HEK293 (cell line): ENCODE data around the gene SLIT1.
A peak's percentile ranks its signal among the peaks of the same experiment; 100 is the strongest.

ENCODE experiments used
- CTCF ChIA-PET: fragments of 350-600 bp; formaldehyde crosslinking; extraction: SDS; loops from one replicate; lab custom pipeline; 2021; ENCODE audit warnings: antibody characterized with exemption; lab: Yijun Ruan, JAX
- POLR2A ChIA-PET: fragments of 300-600 bp; formaldehyde crosslinking; extraction: SDS; loops from one replicate; lab custom pipeline; 2020; ENCODE audit warnings: antibody characterized with exemption, inconsistent platforms; lab: Yijun Ruan, JAX
- H3K27ac ChIP-seq: fragments of 200-500 bp; sonication (Bioruptor generic); 2 replicates; pipeline ENCODE4 v1.5.1; 2014; ENCODE audit warnings: low read depth, low read length, control low read depth, inconsistent platforms; ENCODE audit errors: extremely low read depth
- H3K36me3 ChIP-seq, 2 experiments: fragments of 200-500 bp in 1 of 2; sonication (Bioruptor generic) in 1 of 2; 1 replicate in 1 of 2; 2 replicates in 1 of 2; pipeline ENCODE4 v1.5.1; 2014 to 2017; ENCODE audit warnings: inconsistent platforms in 2 of 2, low read length in 2 of 2; ENCODE audit not compliant: control insufficient read depth in 2 of 2, insufficient read depth in 1 of 2
- H3K4me1 ChIP-seq: fragments of 200-500 bp; sonication (Bioruptor generic); 2 replicates; pipeline ENCODE4 v1.5.1; 2014; ENCODE audit warnings: mild to moderate bottlenecking, low read length, inconsistent platforms; ENCODE audit not compliant: control insufficient read depth, insufficient read depth
- H3K4me3 ChIP-seq: 2 replicates; pipeline ENCODE4 v1.5.1; 2011; ENCODE audit warnings: low read depth, mild to moderate bottlenecking, control low read depth, low read length, moderate library complexity
- H3K9me3 ChIP-seq: fragments of 200-500 bp; sonication (Bioruptor generic); 2 replicates; pipeline ENCODE4 v1.5.1; 2014; ENCODE audit warnings: low read depth, low read length, inconsistent platforms; ENCODE audit not compliant: control insufficient read depth, insufficient read depth
- IKZF3 ChIP-seq: fragments of 450-650 bp; IDR thresholded peaks from 2 replicates; pipeline ENCODE4 v1.5.0; 2018; ENCODE audit warnings: missing biosample characterization, mild to moderate bottlenecking, missing genetic modification characterization, moderate library complexity
- PRDM2 ChIP-seq: fragments of 450-650 bp; formaldehyde crosslinking; IDR thresholded peaks from 2 replicates; pipeline ENCODE4 v1.5.1; 2016; ENCODE audit warnings: missing biosample characterization, missing genetic modification characterization, borderline replicate concordance
- SETDB1 ChIP-seq: IDR thresholded peaks from one replicate; pipeline ENCODE4 v1.6.1; 2017; ENCODE audit warnings: mild to moderate bottlenecking, low read length, moderate library complexity, mixed read lengths; ENCODE audit not compliant: insufficient read length
- ZNF121 ChIP-seq: fragments of 450-650 bp; formaldehyde crosslinking; IDR thresholded peaks from 2 replicates; pipeline ENCODE4 v1.5.1; 2016; ENCODE audit warnings: missing biosample characterization, missing genetic modification characterization
- ZNF211 ChIP-seq: fragments of 450-650 bp; formaldehyde crosslinking; IDR thresholded peaks from 2 replicates; pipeline ENCODE4 v1.5.1; 2016; ENCODE audit warnings: low read depth, missing biosample characterization, missing genetic modification characterization
- ZNF596 ChIP-seq: fragments of 450-650 bp; IDR thresholded peaks from 2 replicates; pipeline ENCODE4 v1.5.0; 2018; ENCODE audit warnings: missing biosample characterization, mild to moderate bottlenecking, missing genetic modification characterization, moderate library complexity
- ZNF610 ChIP-seq: fragments of 450-650 bp; formaldehyde crosslinking; IDR thresholded peaks from 2 replicates; pipeline ENCODE4 v1.5.1; 2016; ENCODE audit warnings: missing biosample characterization, missing genetic modification characterization, borderline replicate concordance
- ZNF768 ChIP-seq: fragments of 450-650 bp; formaldehyde crosslinking; IDR thresholded peaks from 2 replicates; pipeline ENCODE4 v1.5.1; 2018; ENCODE audit warnings: missing biosample characterization, mild to moderate bottlenecking, missing genetic modification characterization
- ZNF791 ChIP-seq: fragments of 450-650 bp; formaldehyde crosslinking; IDR thresholded peaks from 2 replicates; pipeline ENCODE4 v1.5.1; 2016; ENCODE audit warnings: missing biosample characterization, missing genetic modification characterization
- TF ChIP-seq, protein P1 (sequence below): fragments of 450-650 bp; formaldehyde crosslinking; IDR thresholded peaks from 2 replicates; pipeline ENCODE4 v1.5.1; 2016; ENCODE audit warnings: missing biosample characterization, missing genetic modification characterization
- TF ChIP-seq, protein P2 (sequence below): fragments of 450-650 bp; formaldehyde crosslinking; IDR thresholded peaks from 2 replicates; pipeline ENCODE4 v1.5.1; 2016; ENCODE audit warnings: missing biosample characterization, missing genetic modification characterization
- TF ChIP-seq, protein P3 (sequence below): fragments of 450-650 bp; formaldehyde crosslinking; IDR thresholded peaks from 2 replicates; pipeline ENCODE4 v1.5.1; 2016; ENCODE audit warnings: missing biosample characterization, missing genetic modification characterization

SLIT1 gene

GRCh38 chr10:97183314-97183713 lies 2.4 kb downstream of the SLIT1 start:
- no peaks in the 10 kb centered on the region for H3K36me3 ChIP-seq
- CTCF ChIA-PET, result interaction anchor here (1.2 to 3.2 kb wide), 4 partner anchors 11 to 111 kb away, joined by 3 to 15 read pairs (median 8); no protein-coding TSS in a partner anchor
- H3K4me3 ChIP-seq, result no peak overlapping the region
- H3K27ac ChIP-seq, result no peak overlapping the region
- TF ChIP-seq ZNF768 (tag by site-specific recombination), result 0 out of 2 replicates have a peak, but pooled peaks have one; percentile 87
- TF ChIP-seq SETDB1, result no peak
- TF ChIP-seq ZNF610 (tag by site-specific recombination), result no peak
- TF ChIP-seq ZNF596 (tag by site-specific recombination), result no peak
- peaks cover 3% of the 10 kb centered on the region; the same call in 1 of the 2 replicates for H3K4me1 ChIP-seq
- no peaks in the 10 kb centered on the region for H3K9me3 ChIP-seq
- POLR2A ChIA-PET, result no interaction called here

DNA sequence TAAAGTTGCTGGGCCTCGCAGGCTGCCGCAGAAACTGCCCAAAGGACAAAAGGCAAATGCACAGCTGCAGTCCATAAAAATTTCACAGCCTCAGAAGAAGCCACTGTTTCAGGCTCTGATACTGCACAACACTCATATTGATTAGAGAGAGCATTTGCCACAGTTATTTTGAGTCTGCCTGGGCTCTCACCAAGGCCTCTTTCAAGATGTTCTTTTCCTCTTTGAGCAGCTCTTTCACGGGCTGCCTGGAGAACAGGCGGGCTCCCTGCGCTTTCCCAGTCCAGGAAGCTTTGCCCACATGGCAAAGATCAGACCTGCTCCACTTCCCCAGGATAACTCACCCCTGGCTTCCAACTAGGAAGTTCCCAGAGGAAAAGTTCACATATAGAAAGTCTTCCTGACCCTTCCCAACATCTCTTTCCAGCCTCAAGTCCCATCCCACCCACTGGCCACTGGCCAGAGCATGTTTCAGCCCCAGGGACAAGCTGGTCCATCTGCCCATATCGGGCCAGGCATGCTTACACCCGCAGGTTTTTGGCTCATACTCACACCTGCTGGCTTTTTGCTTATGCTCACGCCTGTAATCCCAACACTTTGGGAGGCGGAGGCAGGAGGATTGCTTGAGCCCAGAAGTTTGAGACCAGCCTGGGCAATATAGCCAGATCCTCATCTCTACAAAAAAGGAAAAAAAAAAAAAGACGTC lies 3.3 kb downstream of the SLIT1 start:
- CTCF ChIA-PET, result interaction anchor here (1.2 to 3.2 kb wide), 4 partner anchors 11 to 110 kb away, joined by 3 to 15 read pairs (median 8); no protein-coding TSS in a partner anchor
- H3K4me1 ChIP-seq, result peaks cover 3% of the 10 kb centered on the region; the same call in 1 of the 2 replicates
- no peak overlapping the region for H3K4me3 ChIP-seq
- no peaks in the 10 kb centered on the region for H3K9me3 ChIP-seq
- H3K36me3 ChIP-seq, result no peaks in the 10 kb centered on the region
- POLR2A ChIA-PET, result interaction anchor here (0.6 kb wide), 1 partner anchor 422 kb away, joined by 4 read pairs; no protein-coding TSS in a partner anchor
- TF ChIP-seq ZNF211 (tag by site-specific recombination) (no peak), ZNF121 (tag by site-specific recombination) (0 out of 2 replicates have a peak, but pooled peaks have one; percentile 31), IKZF3 (no peak)
- TF ChIP-seq, protein P1, sequence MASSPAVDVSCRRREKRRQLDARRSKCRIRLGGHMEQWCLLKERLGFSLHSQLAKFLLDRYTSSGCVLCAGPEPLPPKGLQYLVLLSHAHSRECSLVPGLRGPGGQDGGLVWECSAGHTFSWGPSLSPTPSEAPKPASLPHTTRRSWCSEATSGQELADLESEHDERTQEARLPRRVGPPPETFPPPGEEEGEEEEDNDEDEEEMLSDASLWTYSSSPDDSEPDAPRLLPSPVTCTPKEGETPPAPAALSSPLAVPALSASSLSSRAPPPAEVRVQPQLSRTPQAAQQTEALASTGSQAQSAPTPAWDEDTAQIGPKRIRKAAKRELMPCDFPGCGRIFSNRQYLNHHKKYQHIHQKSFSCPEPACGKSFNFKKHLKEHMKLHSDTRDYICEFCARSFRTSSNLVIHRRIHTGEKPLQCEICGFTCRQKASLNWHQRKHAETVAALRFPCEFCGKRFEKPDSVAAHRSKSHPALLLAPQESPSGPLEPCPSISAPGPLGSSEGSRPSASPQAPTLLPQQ (tag by site-specific recombination), result no peak
- H3K27ac ChIP-seq, result no peak overlapping the region

DNA sequence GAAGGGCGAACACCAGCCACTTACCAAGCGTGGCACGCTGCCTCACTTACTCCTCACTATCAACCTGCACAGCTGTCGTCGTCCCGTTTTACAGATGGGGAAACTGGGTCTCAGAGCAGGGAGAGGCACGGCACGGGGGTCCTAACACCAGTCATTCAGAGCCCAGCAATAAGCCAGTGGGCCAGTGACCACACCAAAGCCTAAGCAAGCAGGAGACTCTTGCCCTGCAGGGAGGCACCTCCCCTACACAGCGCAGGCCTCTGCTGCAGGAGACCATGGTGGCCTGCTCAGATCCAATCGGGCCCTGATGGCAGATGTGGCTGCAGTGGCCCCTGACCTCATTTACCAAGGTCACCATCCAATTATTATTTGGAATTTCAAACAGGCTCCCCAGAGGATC lies 4.8 kb downstream of the SLIT1 start:
- Histone ChIP-seq H3K9me3 (no peaks in the 10 kb centered on the region), H3K36me3 (no peaks in the 10 kb centered on the region), H3K4me1 (peaks cover 3% of the 10 kb centered on the region; the same call in 1 of the 2 replicates), H3K4me3 (no peak overlapping the region), H3K27ac (no peak overlapping the region)
- TF ChIP-seq, protein P2, sequence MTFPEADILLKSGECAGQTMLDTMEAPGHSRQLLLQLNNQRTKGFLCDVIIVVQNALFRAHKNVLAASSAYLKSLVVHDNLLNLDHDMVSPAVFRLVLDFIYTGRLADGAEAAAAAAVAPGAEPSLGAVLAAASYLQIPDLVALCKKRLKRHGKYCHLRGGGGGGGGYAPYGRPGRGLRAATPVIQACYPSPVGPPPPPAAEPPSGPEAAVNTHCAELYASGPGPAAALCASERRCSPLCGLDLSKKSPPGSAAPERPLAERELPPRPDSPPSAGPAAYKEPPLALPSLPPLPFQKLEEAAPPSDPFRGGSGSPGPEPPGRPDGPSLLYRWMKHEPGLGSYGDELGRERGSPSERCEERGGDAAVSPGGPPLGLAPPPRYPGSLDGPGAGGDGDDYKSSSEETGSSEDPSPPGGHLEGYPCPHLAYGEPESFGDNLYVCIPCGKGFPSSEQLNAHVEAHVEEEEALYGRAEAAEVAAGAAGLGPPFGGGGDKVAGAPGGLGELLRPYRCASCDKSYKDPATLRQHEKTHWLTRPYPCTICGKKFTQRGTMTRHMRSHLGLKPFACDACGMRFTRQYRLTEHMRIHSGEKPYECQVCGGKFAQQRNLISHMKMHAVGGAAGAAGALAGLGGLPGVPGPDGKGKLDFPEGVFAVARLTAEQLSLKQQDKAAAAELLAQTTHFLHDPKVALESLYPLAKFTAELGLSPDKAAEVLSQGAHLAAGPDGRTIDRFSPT (tag by site-specific recombination), result no peak
- no peak for TF ChIP-seq ZNF791
- ChIA-PET CTCF (interaction anchor here (0.9 to 1.6 kb wide), 2 partner anchors 16 to 29 kb away, joined by 3 to 4 read pairs; no protein-coding TSS in a partner anchor), POLR2A (no interaction called here)

DNA sequence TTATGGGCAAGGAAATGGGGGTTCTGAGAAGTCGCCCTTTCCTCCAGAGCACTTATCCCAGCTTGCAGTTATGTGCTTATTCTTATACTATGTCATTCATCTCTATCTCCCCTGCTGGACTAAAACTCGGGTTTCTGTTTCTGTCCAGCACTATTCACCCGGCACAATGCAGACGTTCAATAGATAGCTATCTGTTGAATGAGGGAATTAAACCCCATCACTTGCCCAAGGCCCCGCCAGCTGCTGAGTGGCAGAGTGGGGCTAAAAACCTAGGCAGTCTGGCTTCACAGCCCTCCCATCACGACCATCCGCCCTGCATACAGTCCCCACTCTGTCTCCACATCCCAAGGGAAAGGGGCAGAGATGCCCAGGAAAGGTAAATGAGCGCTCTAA lies 5.4 kb downstream of the SLIT1 start:
- ChIA-PET CTCF (interaction anchor here (0.9 to 1.6 kb wide), 3 partner anchors 16 to 108 kb away, joined by 3 to 4 read pairs (median 3); no protein-coding TSS in a partner anchor), POLR2A (no interaction called here)
- Histone ChIP-seq H3K4me3 (no peak overlapping the region), H3K4me1 (peaks cover 1% of the 10 kb centered on the region; the same call in 1 of the 2 replicates), H3K9me3 (no peaks in the 10 kb centered on the region), H3K27ac (no peak overlapping the region), H3K36me3 (no peaks in the 10 kb centered on the region)
- TF ChIP-seq, protein P3, sequence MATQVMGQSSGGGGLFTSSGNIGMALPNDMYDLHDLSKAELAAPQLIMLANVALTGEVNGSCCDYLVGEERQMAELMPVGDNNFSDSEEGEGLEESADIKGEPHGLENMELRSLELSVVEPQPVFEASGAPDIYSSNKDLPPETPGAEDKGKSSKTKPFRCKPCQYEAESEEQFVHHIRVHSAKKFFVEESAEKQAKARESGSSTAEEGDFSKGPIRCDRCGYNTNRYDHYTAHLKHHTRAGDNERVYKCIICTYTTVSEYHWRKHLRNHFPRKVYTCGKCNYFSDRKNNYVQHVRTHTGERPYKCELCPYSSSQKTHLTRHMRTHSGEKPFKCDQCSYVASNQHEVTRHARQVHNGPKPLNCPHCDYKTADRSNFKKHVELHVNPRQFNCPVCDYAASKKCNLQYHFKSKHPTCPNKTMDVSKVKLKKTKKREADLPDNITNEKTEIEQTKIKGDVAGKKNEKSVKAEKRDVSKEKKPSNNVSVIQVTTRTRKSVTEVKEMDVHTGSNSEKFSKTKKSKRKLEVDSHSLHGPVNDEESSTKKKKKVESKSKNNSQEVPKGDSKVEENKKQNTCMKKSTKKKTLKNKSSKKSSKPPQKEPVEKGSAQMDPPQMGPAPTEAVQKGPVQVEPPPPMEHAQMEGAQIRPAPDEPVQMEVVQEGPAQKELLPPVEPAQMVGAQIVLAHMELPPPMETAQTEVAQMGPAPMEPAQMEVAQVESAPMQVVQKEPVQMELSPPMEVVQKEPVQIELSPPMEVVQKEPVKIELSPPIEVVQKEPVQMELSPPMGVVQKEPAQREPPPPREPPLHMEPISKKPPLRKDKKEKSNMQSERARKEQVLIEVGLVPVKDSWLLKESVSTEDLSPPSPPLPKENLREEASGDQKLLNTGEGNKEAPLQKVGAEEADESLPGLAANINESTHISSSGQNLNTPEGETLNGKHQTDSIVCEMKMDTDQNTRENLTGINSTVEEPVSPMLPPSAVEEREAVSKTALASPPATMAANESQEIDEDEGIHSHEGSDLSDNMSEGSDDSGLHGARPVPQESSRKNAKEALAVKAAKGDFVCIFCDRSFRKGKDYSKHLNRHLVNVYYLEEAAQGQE (tag by site-specific recombination), result peak; percentile 53; the same call in 1 of the 2 replicates
- TF ChIP-seq PRDM2, result no peak
